SK-N-SH (cell line): ENCODE measurements around the gene NBL1. TPM values are rescaled to one million over a fixed set of nuclear protein-coding genes. Genes with fewer than 3 reads are reported as not detected.

Experiments
- CTCF ChIA-PET: fragments of 300-600, 350-600 bp; formaldehyde crosslinking; extraction: SDS; loops from one replicate; lab custom pipeline; 2021; lab: Yijun Ruan, JAX
- POLR2A ChIA-PET: fragments of 350-600 bp; sonication (Branson Sonifier 250); formaldehyde crosslinking; extraction: SDS; loops from one replicate; lab custom pipeline; 2020; ENCODE audit warnings: antibody characterized with exemption, inconsistent platforms; lab: Yijun Ruan, JAX
- DNase-seq: peaks from one replicate; pipeline ENCODE4 v3.0.0; 2012
- H2AFZ ChIP-seq: fragments of 200-600 bp; sonication (generic); 2 replicates; pipeline ENCODE4 v1.8.1; 2016; ENCODE audit warnings: antibody characterized with exemption, mild to moderate bottlenecking, low read depth
- H3F3A ChIP-seq: fragments of 200-600 bp; sonication (generic); replicated peaks from 2 replicates; pipeline ENCODE3; 2016; ENCODE audit warnings: antibody characterized with exemption, mild to moderate bottlenecking; ENCODE audit not compliant: insufficient read depth
- H3K27ac ChIP-seq, 2 experiments: fragments of 200-500 bp in 1 of 2; fragments of 200-600 bp in 1 of 2; sonication (Bioruptor generic) in 1 of 2; sonication (generic), shearing (Covaris generic) in 1 of 2; 2 replicates each; pipeline versions ENCODE4 v1.5.1 to v1.6.1; 2014 to 2016; ENCODE audit warnings: low read depth in 2 of 2, inconsistent platforms in 1 of 2, low read length in 1 of 2, mild to moderate bottlenecking in 1 of 2, mixed read lengths in 1 of 2
- H3K27me3 ChIP-seq: fragments of 200-600 bp; sonication (generic), shearing (Covaris generic); 2 replicates; pipeline ENCODE4 v1.6.1; 2016; ENCODE audit warnings: mixed run types; ENCODE audit not compliant: insufficient read depth
- H3K36me3 ChIP-seq, 2 experiments: fragments of 200-500 bp in 1 of 2; fragments of 200-600 bp in 1 of 2; sonication (Bioruptor generic) in 1 of 2; sonication (generic) in 1 of 2; replicated peaks in 1 of 2; 2 replicates each; pipeline versions ENCODE3 to v1.5.1; 2014 to 2016; ENCODE audit warnings: low read length in 1 of 2, mild to moderate bottlenecking in 1 of 2; ENCODE audit not compliant: insufficient read depth in 2 of 2, control insufficient read depth in 1 of 2
- H3K4me1 ChIP-seq, 2 experiments: fragments of 200-500 bp in 1 of 2; fragments of 200-600 bp in 1 of 2; sonication (Bioruptor generic) in 1 of 2; sonication (generic), shearing (Covaris generic) in 1 of 2; 2 replicates each; pipeline versions ENCODE4 v1.5.1 to v1.6.1; 2014 to 2016; ENCODE audit warnings: low read depth in 1 of 2, low read length in 1 of 2, mixed run types in 1 of 2; ENCODE audit not compliant: insufficient read depth in 2 of 2, control insufficient read depth in 1 of 2
- H3K4me2 ChIP-seq: fragments of 200-600 bp; sonication (generic), shearing (Covaris generic); 2 replicates; pipeline ENCODE4 v1.6.1; 2017; ENCODE audit warnings: mixed run types
- H3K4me3 ChIP-seq, 2 experiments: fragments of 200-500 bp in 1 of 2; fragments of 200-600 bp in 1 of 2; sonication (Bioruptor generic) in 1 of 2; sonication (generic), shearing (Covaris generic) in 1 of 2; 2 replicates each; pipeline versions ENCODE4 v1.5.1 to v1.8.1; 2014 to 2016; ENCODE audit warnings: low read depth in 2 of 2, inconsistent platforms in 1 of 2, low read length in 1 of 2, mild to moderate bottlenecking in 1 of 2, mixed read lengths in 1 of 2, moderate library complexity in 1 of 2
- H3K79me2 ChIP-seq: fragments of 200-600 bp; sonication (generic); 2 replicates; pipeline ENCODE4 v1.8.1; 2017; ENCODE audit warnings: mild to moderate bottlenecking; ENCODE audit not compliant: insufficient read depth
- H3K9ac ChIP-seq: fragments of 200-600 bp; sonication (generic); 2 replicates; pipeline ENCODE4 v1.6.1; 2017; ENCODE audit warnings: mixed run types
- H3K9me2 ChIP-seq: fragments of 200-600 bp; sonication (generic); 2 replicates; pipeline ENCODE4 v1.6.1; 2017; ENCODE audit warnings: mixed run types
- H3K9me3 ChIP-seq: fragments of 200-600 bp; sonication (generic); 2 replicates; pipeline ENCODE4 v1.6.1; 2017; ENCODE audit warnings: mixed run types, mild to moderate bottlenecking, moderate library complexity
- H4K20me1 ChIP-seq: fragments of 200-600 bp; sonication (generic); 2 replicates; pipeline ENCODE4 v1.6.1; 2017; ENCODE audit warnings: mild to moderate bottlenecking, mixed run types; ENCODE audit not compliant: insufficient read depth
- CHD2 ChIP-seq: fragments of 150-350 bp; IDR thresholded peaks from 2 replicates; pipeline ENCODE4 v1.6.1; 2018; ENCODE audit warnings: low read length; ENCODE audit not compliant: partially characterized antibody
- ELF1 ChIP-seq: IDR thresholded peaks from 2 replicates; pipeline ENCODE4 v1.4.0; 2012
- FOSL2 ChIP-seq: IDR thresholded peaks from 2 replicates; pipeline ENCODE4 v1.4.0; 2012; ENCODE audit warnings: low read depth, mild to moderate bottlenecking, moderate library complexity, borderline replicate concordance
- GATA2 ChIP-seq: sonication (generic); formaldehyde crosslinking; IDR thresholded peaks from 2 replicates; pipeline ENCODE4 v1.5.0; 2020; ENCODE audit warnings: mild to moderate bottlenecking, missing genetic modification reagents
- MXI1 ChIP-seq: IDR thresholded peaks from 2 replicates; pipeline ENCODE4 v1.6.1; 2012; ENCODE audit warnings: mild to moderate bottlenecking, low read depth, low read length, improper control_type of control experiment
- NRF1 ChIP-seq: IDR thresholded peaks from 2 replicates; pipeline ENCODE4 v1.6.1; 2012; ENCODE audit warnings: low read depth, mild to moderate bottlenecking, low read length
- RAD21 ChIP-seq: IDR thresholded peaks from 2 replicates; pipeline ENCODE4 v1.6.1; 2012; ENCODE audit warnings: mild to moderate bottlenecking, low read length
- RCOR1 ChIP-seq: fragments of 150-350 bp; IDR thresholded peaks from 2 replicates; pipeline ENCODE4 v1.6.1; 2017; ENCODE audit warnings: antibody characterized with exemption, low read length
- REST ChIP-seq: IDR thresholded peaks from 2 replicates; pipeline ENCODE4 v1.6.1; 2012; ENCODE audit warnings: mild to moderate bottlenecking, low read depth, low read length, moderate library complexity
- SMC3 ChIP-seq: IDR thresholded peaks from 2 replicates; pipeline ENCODE4 v1.6.1; 2012; ENCODE audit warnings: low read depth, low read length, improper control_type of control experiment
- TCF12 ChIP-seq: IDR thresholded peaks from 2 replicates; pipeline ENCODE4 v1.4.0; 2012
- USF1 ChIP-seq: IDR thresholded peaks from 2 replicates; pipeline ENCODE4 v1.4.0; 2012; ENCODE audit warnings: low read depth, borderline replicate concordance
- YY1 ChIP-seq: IDR thresholded peaks from 2 replicates; pipeline ENCODE4 v1.4.0; 2012; ENCODE audit warnings: low read depth, mild to moderate bottlenecking
- WGBS: methylation state at CpG from one replicate; pipeline ENCODE4 v1.1.6; 2017; ENCODE audit warnings: low lambda C conversion rate; 5-methylcytosine and 5-hydroxymethylcytosine counted together
- polyA plus RNA-seq, 3 experiments: library from polyadenylated mRNA; depleted of rRNA; stranded (reverse); fragments of >200 nt; gene quantifications; 2 replicates each; pipeline ENCODE4 v1.2.3, GENCODE V29; 2012
- TF ChIP-seq, protein P1 (sequence below): IDR thresholded peaks from 2 replicates; pipeline ENCODE4 v1.4.0; 2012; ENCODE audit warnings: low read depth, borderline replicate concordance

Gene NBL1
- polyA plus RNA-seq, 1 of the 3 experiments (the other 2 are of a cell fraction) = 36.1 TPM

GRCh38 chr1:19682257-19682656, 38.1 kb downstream of the NBL1 start:
- peaks cover 0 to 6% of the 10 kb centered on the region in 2 experiments; a peak in 1 of 4 replicates for H3K4me1 ChIP-seq
- H3K9me2 ChIP-seq = no peaks in the 10 kb centered on the region
- no peaks in the 10 kb centered on the region for H3F3A ChIP-seq
- no peak overlapping the region for H3K27ac ChIP-seq
- ChIA-PET CTCF (interaction anchor here (0.6 to 33.1 kb wide), 6 partner anchors 10 to 370 kb away, joined by 3 to 553 read pairs (median 4); partner anchors contain the start of genes AKR7A2 and SLC66A1), POLR2A (interaction anchor here (0.6 kb wide), 1 partner anchor 210 kb away, joined by 3 read pairs; no protein-coding TSS in a partner anchor)
- no peaks in the 10 kb centered on the region for H3K79me2 ChIP-seq
- H2AFZ ChIP-seq = no peak overlapping the region
- H3K9ac ChIP-seq = no peak overlapping the region
- WGBS = 70% methylated on average over 3 of the region's 3 CpGs
- H3K27me3 ChIP-seq = no peaks in the 10 kb centered on the region
- no peaks in the 10 kb centered on the region for H3K36me3 ChIP-seq
- no peak overlapping the region for H3K4me3 ChIP-seq
- H3K4me2 ChIP-seq = no peak overlapping the region
- peak; percentile 68 for DNase-seq
- no peaks in the 10 kb centered on the region for H4K20me1 ChIP-seq
- TF ChIP-seq USF1 = no peak
- TF ChIP-seq, protein P1, sequence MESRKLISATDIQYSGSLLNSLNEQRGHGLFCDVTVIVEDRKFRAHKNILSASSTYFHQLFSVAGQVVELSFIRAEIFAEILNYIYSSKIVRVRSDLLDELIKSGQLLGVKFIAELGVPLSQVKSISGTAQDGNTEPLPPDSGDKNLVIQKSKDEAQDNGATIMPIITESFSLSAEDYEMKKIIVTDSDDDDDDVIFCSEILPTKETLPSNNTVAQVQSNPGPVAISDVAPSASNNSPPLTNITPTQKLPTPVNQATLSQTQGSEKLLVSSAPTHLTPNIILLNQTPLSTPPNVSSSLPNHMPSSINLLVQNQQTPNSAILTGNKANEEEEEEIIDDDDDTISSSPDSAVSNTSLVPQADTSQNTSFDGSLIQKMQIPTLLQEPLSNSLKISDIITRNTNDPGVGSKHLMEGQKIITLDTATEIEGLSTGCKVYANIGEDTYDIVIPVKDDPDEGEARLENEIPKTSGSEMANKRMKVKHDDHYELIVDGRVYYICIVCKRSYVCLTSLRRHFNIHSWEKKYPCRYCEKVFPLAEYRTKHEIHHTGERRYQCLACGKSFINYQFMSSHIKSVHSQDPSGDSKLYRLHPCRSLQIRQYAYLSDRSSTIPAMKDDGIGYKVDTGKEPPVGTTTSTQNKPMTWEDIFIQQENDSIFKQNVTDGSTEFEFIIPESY = no peak
- no peak for TF ChIP-seq SMC3
- 0 out of 2 replicates have a peak, but pooled peaks have one; percentile 24 for TF ChIP-seq TCF12
- no peak for TF ChIP-seq CHD2
- TF ChIP-seq REST = no peak
- peak; percentile 28; the same call in 1 of the 2 replicates for TF ChIP-seq FOSL2
- no peak for TF ChIP-seq RAD21
- no peak for TF ChIP-seq NRF1
- peak; percentile 22; the same call in 1 of the 2 replicates for TF ChIP-seq RCOR1
- TF ChIP-seq YY1 = no peak
- TF ChIP-seq GATA2 (CRISPR knock-in tag) = peak; percentile 27; the same call in 1 of the 2 replicates
- no peak for TF ChIP-seq ELF1
- TF ChIP-seq MXI1 = 0 out of 2 replicates have a peak, but pooled peaks have one; percentile 26
- no peaks in the 10 kb centered on the region for H3K9me3 ChIP-seq
